Esophagus muscularis mucosa (tissue), 3 donors: ENCODE results near the gene LPIN2.

ENCODE experiments used
- POLR2A ChIP-seq: fragments of 450-650 bp; IDR thresholded peaks from one replicate; pipeline ENCODE4 v1.6.1; 2017; ENCODE audit warnings: antibody characterized with exemption, moderate library complexity, mild to moderate bottlenecking, low read depth
- POLR2AphosphoS5 ChIP-seq, 2 donors: sonication (generic); formaldehyde crosslinking; IDR thresholded peaks; one replicate each; pipeline ENCODE4 v1.6.1; 2017; ENCODE audit warnings: antibody characterized with exemption in 2 of 2
- TF ChIP-seq, protein P1 (sequence below), 3 experiments: fragments of 200-600 bp in 2 of 3; fragments of 450-650 bp in 1 of 3; sonication (generic) in 2 of 3; IDR thresholded peaks; one replicate each; pipeline ENCODE4 v1.5.1; 2017 to 2019; ENCODE audit warnings: antibody characterized with exemption in 3 of 3, mild to moderate bottlenecking in 2 of 3, moderate library complexity in 1 of 3

DNA sequence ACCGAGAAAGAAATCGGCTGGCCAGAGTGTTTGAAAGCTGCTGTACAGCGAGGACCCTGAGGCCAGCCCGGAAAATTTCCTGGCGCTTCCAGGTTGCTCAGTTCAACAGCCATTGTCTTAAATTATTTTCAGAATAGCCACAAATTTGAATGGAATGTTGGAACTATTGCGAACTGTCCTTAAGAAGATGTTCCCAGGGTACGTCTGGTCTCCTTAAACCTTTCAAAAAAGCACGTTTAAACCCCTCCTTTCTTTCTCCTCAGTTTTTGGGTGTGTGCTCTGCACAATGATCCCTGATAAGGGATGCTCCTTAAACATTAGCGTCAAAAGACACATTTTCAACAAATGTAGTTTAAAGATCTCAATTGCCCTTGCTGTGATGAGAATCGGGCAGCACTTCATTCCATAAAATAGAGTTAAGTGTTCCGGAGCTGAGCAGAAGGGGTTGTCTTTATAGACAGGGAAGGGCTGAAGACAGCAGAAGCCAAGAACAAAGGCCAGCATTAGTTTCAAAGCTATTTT, 14.5 kb upstream of the LPIN2 start:
- TF ChIP-seq POLR2AphosphoS5 (IDR thresholded peaks at IDR 0.05) (no peak), POLR2A (no peak)
- TF ChIP-seq, protein P1, sequence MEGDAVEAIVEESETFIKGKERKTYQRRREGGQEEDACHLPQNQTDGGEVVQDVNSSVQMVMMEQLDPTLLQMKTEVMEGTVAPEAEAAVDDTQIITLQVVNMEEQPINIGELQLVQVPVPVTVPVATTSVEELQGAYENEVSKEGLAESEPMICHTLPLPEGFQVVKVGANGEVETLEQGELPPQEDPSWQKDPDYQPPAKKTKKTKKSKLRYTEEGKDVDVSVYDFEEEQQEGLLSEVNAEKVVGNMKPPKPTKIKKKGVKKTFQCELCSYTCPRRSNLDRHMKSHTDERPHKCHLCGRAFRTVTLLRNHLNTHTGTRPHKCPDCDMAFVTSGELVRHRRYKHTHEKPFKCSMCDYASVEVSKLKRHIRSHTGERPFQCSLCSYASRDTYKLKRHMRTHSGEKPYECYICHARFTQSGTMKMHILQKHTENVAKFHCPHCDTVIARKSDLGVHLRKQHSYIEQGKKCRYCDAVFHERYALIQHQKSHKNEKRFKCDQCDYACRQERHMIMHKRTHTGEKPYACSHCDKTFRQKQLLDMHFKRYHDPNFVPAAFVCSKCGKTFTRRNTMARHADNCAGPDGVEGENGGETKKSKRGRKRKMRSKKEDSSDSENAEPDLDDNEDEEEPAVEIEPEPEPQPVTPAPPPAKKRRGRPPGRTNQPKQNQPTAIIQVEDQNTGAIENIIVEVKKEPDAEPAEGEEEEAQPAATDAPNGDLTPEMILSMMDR (IDR thresholded peaks at IDR 0.05): no peak
